CD14-positive monocyte (primary cell): Measurements from ENCODE around the gene CD6. TPM values are rescaled to one million over a fixed set of nuclear protein-coding genes. Genes with fewer than 3 reads are reported as not detected.

Experiments
- DNase-seq, 3 donors: peaks; one replicate each; pipeline ENCODE4 v3.0.0-alpha.2; 2011 to 2022
- H2AFZ ChIP-seq: 2 replicates; pipeline ENCODE4 v1.6.0; 2012; ENCODE audit warnings: mild to moderate bottlenecking, low read depth, low read length, inconsistent platforms; ENCODE audit not compliant: insufficient read depth, poor library complexity, severe bottlenecking
- H3K27ac ChIP-seq, 2 donors: 1 replicate in 1 of 2; 2 replicates in 1 of 2; pipeline ENCODE4 v1.5.1; 2012 to 2013; ENCODE audit warnings: low read length in 2 of 2, control low read depth in 1 of 2, inconsistent platforms in 1 of 2, low read depth in 1 of 2, mild to moderate bottlenecking in 1 of 2
- H3K27me3 ChIP-seq, 2 donors: one replicate each; pipeline versions ENCODE4 v1.6.0 to v1.6.1; 2011 to 2013; ENCODE audit warnings: low read length in 2 of 2; ENCODE audit not compliant: control insufficient read depth in 2 of 2, insufficient read depth in 2 of 2
- H3K36me3 ChIP-seq, 2 donors: replicated peaks in 1 of 2; 1 replicate in 1 of 2; 2 replicates in 1 of 2; pipeline versions ENCODE4 v1.5.1 to v1.6.1; 2012 to 2013; ENCODE audit warnings: low read length in 2 of 2, control low read depth in 1 of 2, inconsistent platforms in 1 of 2, mild to moderate bottlenecking in 1 of 2; ENCODE audit not compliant: insufficient read depth in 2 of 2, control insufficient read depth in 1 of 2
- H3K4me1 ChIP-seq, 2 donors: 1 replicate in 1 of 2; 2 replicates in 1 of 2; pipeline versions ENCODE4 v1.5.1 to v1.6.1; 2012 to 2013; ENCODE audit warnings: low read length in 2 of 2, control low read depth in 1 of 2, inconsistent platforms in 1 of 2, mild to moderate bottlenecking in 1 of 2, moderate library complexity in 1 of 2; ENCODE audit not compliant: insufficient read depth in 2 of 2, control insufficient read depth in 1 of 2
- H3K4me2 ChIP-seq: replicated peaks from 2 replicates; pipeline ENCODE3; 2012; ENCODE audit warnings: low read length, moderate library complexity, mild to moderate bottlenecking; ENCODE audit not compliant: poor library complexity, severe bottlenecking; ENCODE audit errors: extremely low read depth
- H3K4me3 ChIP-seq, 3 experiments: fragments of 200-600 bp in 1 of 3; sonication (generic) in 1 of 3; replicated peaks in 1 of 3; 1 replicate in 2 of 3; 2 replicates in 1 of 3; pipeline ENCODE4 v1.5.1; 2011 to 2013; ENCODE audit warnings: low read length in 3 of 3, mild to moderate bottlenecking in 3 of 3, control low read depth in 2 of 3, low read depth in 2 of 3, inconsistent platforms in 1 of 3, moderate library complexity in 1 of 3
- H3K79me2 ChIP-seq: 2 replicates; pipeline ENCODE4 v1.6.0; 2012; ENCODE audit warnings: mild to moderate bottlenecking, control low read depth, inconsistent platforms, low read length, moderate library complexity; ENCODE audit not compliant: insufficient read depth
- H3K9ac ChIP-seq: 2 replicates; pipeline ENCODE4 v1.6.0; 2017; ENCODE audit warnings: low read length, mild to moderate bottlenecking; ENCODE audit not compliant: insufficient read depth, poor library complexity, severe bottlenecking
- H3K9me3 ChIP-seq, 2 donors: replicated peaks in 1 of 2; 1 replicate in 1 of 2; 2 replicates in 1 of 2; pipeline versions ENCODE4 v1.5.1 to v1.6.1; 2012 to 2013; ENCODE audit warnings: low read length in 2 of 2, control low read depth in 1 of 2; ENCODE audit not compliant: control insufficient read depth in 1 of 2, insufficient read depth in 1 of 2
- H4K20me1 ChIP-seq: 2 replicates; pipeline ENCODE4 v1.6.0; 2012; ENCODE audit warnings: mild to moderate bottlenecking, low read length, control low read depth, moderate library complexity; ENCODE audit not compliant: insufficient read depth
- H3K27ac Mint-ChIP-seq, 7 donors: one replicate each; pipeline ENCODE4 v1.8.0; 2020; ENCODE audit warnings: mild to moderate bottlenecking in 7 of 7, mixed read lengths in 7 of 7, moderate library complexity in 6 of 7, inconsistent platforms in 2 of 7
- H3K27me3 Mint-ChIP-seq, 3 donors: one replicate each; pipeline ENCODE4 v1.8.0; 2021 to 2022; ENCODE audit warnings: low read depth in 3 of 3, mild to moderate bottlenecking in 3 of 3, mixed read lengths in 3 of 3, moderate library complexity in 3 of 3, inconsistent platforms in 1 of 3
- H3K36me3 Mint-ChIP-seq, 2 donors: one replicate each; pipeline ENCODE4 v1.8.0; 2020; ENCODE audit warnings: mixed read lengths in 2 of 2, inconsistent platforms in 1 of 2, mild to moderate bottlenecking in 1 of 2
- H3K4me1 Mint-ChIP-seq: one replicate; pipeline ENCODE4 v1.8.0; 2020; ENCODE audit warnings: mild to moderate bottlenecking, mixed read lengths
- H3K4me3 Mint-ChIP-seq, 2 donors: one replicate each; pipeline ENCODE4 v1.8.0; 2020; ENCODE audit warnings: mild to moderate bottlenecking in 2 of 2, mixed read lengths in 2 of 2, moderate library complexity in 1 of 2
- H3K9me3 Mint-ChIP-seq, 7 donors: one replicate each; pipeline ENCODE4 v1.8.0; 2020 to 2022; ENCODE audit warnings: mixed read lengths in 7 of 7, mild to moderate bottlenecking in 6 of 7, moderate library complexity in 6 of 7, inconsistent platforms in 2 of 7
- WGBS: methylation state at CpG from one replicate; pipeline ENCODE4 v1.1.5; 2013; ENCODE audit warnings: missing lambda C conversion rate; ENCODE audit not compliant: insufficient coverage; 5-methylcytosine and 5-hydroxymethylcytosine counted together
- intact Hi-C, 2 donors: fragments of 100-400 bp; cut with micrococcal nuclease; formaldehyde crosslinking; loops; one replicate each; pipeline versions ENCODE4 v1.15.0 to v1.15.1; 2023
- polyA plus RNA-seq, 3 donors: library from polyadenylated mRNA; depleted of rRNA in 1 of 3; unstranded in 2 of 3; stranded (reverse) in 1 of 3; fragments of 300-500 nt in 2 of 3; fragments of >200 nt in 1 of 3; fragmentation: Illumina TruSeq in 2 of 3; gene quantifications; 1 replicate in 2 of 3; 2 replicates in 1 of 3; pipeline ENCODE4 v1.2.3, GENCODE V29; 2012 to 2021
- TF ChIP-seq, protein P1 (sequence below): fragments of 200-600 bp; IDR thresholded peaks from one replicate; pipeline ENCODE4 v1.8.0; 2022; ENCODE audit warnings: antibody characterized with exemption, mild to moderate bottlenecking

The CD6 gene
- polyA plus RNA-seq, 3 donors = 0.09 to 0.39 (median 0.39) TPM

DNA sequence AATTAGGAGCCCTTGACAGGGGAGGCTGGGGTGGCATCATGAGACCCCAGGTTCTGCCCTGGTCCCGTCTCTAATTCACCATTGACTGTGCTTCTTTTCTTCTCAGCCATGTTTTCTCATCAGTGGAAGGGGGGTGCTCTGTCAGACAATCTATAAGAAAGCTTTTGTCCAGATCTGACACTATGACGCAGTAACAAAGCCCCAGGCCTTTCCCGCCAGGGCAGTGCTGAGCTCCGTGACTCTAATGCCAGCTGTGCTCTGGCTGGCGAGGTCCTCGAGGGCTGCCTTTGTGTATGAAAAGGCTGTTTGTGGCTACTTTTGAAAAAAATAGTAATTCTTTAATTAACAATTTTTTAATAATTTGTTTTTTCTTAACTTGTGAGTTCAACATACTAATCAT lies 3.2 kb downstream of the CD6 start:
- H3K27me3 Mint-ChIP-seq = peaks cover 20 to 32% (median 30%) of the 10 kb centered on the region in 3 donors
- 100% methylated on average over 2 of the region's 6 CpGs for WGBS
- Histone ChIP-seq H3K9ac (no peak overlapping the region), H2AFZ (no peak overlapping the region), H3K27ac (no peak overlapping the region), H3K9me3 (no peaks in the 10 kb centered on the region), H3K4me3 (no peak overlapping the region), H3K36me3 (no peaks in the 10 kb centered on the region), H3K27me3 (peaks cover 0 to 15% of the 10 kb centered on the region in 2 donors), H3K79me2 (no peaks in the 10 kb centered on the region), H3K4me1 (peaks cover 0 to 5% of the 10 kb centered on the region in 2 donors), H3K4me2 (no peak overlapping the region), H4K20me1 (no peaks in the 10 kb centered on the region)
- TF ChIP-seq, protein P1, sequence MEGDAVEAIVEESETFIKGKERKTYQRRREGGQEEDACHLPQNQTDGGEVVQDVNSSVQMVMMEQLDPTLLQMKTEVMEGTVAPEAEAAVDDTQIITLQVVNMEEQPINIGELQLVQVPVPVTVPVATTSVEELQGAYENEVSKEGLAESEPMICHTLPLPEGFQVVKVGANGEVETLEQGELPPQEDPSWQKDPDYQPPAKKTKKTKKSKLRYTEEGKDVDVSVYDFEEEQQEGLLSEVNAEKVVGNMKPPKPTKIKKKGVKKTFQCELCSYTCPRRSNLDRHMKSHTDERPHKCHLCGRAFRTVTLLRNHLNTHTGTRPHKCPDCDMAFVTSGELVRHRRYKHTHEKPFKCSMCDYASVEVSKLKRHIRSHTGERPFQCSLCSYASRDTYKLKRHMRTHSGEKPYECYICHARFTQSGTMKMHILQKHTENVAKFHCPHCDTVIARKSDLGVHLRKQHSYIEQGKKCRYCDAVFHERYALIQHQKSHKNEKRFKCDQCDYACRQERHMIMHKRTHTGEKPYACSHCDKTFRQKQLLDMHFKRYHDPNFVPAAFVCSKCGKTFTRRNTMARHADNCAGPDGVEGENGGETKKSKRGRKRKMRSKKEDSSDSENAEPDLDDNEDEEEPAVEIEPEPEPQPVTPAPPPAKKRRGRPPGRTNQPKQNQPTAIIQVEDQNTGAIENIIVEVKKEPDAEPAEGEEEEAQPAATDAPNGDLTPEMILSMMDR = no peak
- H3K27ac Mint-ChIP-seq = peak overlapping the region in 1 of 7 donors; percentile 10
- intact Hi-C loops = no loop called here
- H3K36me3 Mint-ChIP-seq = no peaks in the 10 kb centered on the region
- peaks cover 17% of the 10 kb centered on the region for H3K4me1 Mint-ChIP-seq
- H3K4me3 Mint-ChIP-seq = no peak overlapping the region
- no peaks in the 10 kb centered on the region for H3K9me3 Mint-ChIP-seq
- DNase-seq = no peak

DNA sequence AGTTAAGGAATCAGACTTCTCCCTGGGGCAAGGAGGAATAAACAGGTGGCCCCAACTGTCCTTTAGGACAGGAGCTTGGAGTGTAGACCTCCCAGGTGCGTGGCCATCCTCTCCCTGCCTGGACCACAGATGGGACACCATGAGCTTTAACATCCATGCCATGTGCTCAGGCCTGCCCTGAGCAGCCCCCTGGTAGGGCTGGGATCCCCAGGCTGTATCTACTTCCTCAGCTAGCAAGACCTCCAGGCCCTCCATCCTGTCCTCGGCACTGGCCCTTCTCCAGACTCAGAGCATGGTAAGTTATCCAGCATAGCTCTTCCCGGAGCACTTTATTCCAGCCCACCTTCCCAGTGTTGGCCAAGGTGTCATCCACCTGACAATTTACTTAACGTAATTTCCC lies 5.7 kb downstream of the CD6 start:
- TF ChIP-seq, protein P1 = no peak
- Mint-ChIP-seq H3K4me1 (no peaks in the 10 kb centered on the region), H3K36me3 (no peaks in the 10 kb centered on the region), H3K9me3 (no peaks in the 10 kb centered on the region), H3K27me3 (peaks cover 5 to 14% (median 9%) of the 10 kb centered on the region in 3 donors), H3K4me3 (no peak overlapping the region), H3K27ac (no peak overlapping the region)
- Histone ChIP-seq H3K4me1 (no peaks in the 10 kb centered on the region), H3K27me3 (peaks cover 0 to 3% of the 10 kb centered on the region in 2 donors), H3K9ac (no peak overlapping the region), H3K9me3 (no peaks in the 10 kb centered on the region), H3K27ac (no peak overlapping the region), H3K79me2 (no peaks in the 10 kb centered on the region), H4K20me1 (no peaks in the 10 kb centered on the region), H3K4me2 (no peak overlapping the region), H3K4me3 (no peak overlapping the region), H2AFZ (no peak overlapping the region), H3K36me3 (no peaks in the 10 kb centered on the region)
- intact Hi-C loops = no loop called here
- WGBS = 91% methylated on average over 4 of the region's 4 CpGs
- no peak for DNase-seq
